Measurements from ENCODE around the gene ARNT2.

The ARNT2 gene

GRCh38 chr15:80468796-80469195 lies 64.6 kb downstream of the ARNT2 start:
- DNase-seq = no peak

GRCh38 chr15:80471881-80472280 lies 67.7 kb downstream of the ARNT2 start:
- no peak for DNase-seq

GRCh38 chr15:80473286-80474223 lies 69.4 kb downstream of the ARNT2 start:
- DNase-seq = no peak

- DNase-seq = no peak
Measured at GRCh38 chr15:80474224-80475215, 70.3 kb downstream of the ARNT2 start.

- DNase-seq = no peak
Measured at GRCh38 chr15:80475572-80475971, 71.4 kb downstream of the ARNT2 start.

GRCh38 chr15:80476036-80476435 lies 71.9 kb downstream of the ARNT2 start:
- DNase-seq = no peak

- DNase-seq = no peak
Measured at GRCh38 chr15:80478075-80478474, 73.9 kb downstream of the ARNT2 start.

GRCh38 chr15:80479191-80479590 lies 75.0 kb downstream of the ARNT2 start:
- no peak for DNase-seq

GRCh38 chr15:80480171-80480811 lies 76.1 kb downstream of the ARNT2 start:
- DNase-seq = no peak

GRCh38 chr15:80480909-80481308 lies 76.7 kb downstream of the ARNT2 start:
- no peak for DNase-seq

GRCh38 chr15:80482696-80483095 lies 78.5 kb downstream of the ARNT2 start:
- no peak for DNase-seq

- DNase-seq = no peak
Measured at GRCh38 chr15:80483725-80484161, 79.6 kb downstream of the ARNT2 start.

GRCh38 chr15:80484333-80484864 lies 80.2 kb downstream of the ARNT2 start:
- DNase-seq = no peak

GRCh38 chr15:80485370-80486164 lies 81.4 kb downstream of the ARNT2 start:
- no peak for DNase-seq

- DNase-seq = no peak
Measured at GRCh38 chr15:80487839-80488390, 83.7 kb downstream of the ARNT2 start.

GRCh38 chr15:80489030-80489594 lies 84.9 kb downstream of the ARNT2 start:
- no peak for DNase-seq

- no peak for DNase-seq
Measured at GRCh38 chr15:80490431-80490990, 86.3 kb downstream of the ARNT2 start.

- no peak for DNase-seq
Measured at GRCh38 chr15:80491163-80491847, 87.1 kb downstream of the ARNT2 start.

- DNase-seq = no peak
Measured at GRCh38 chr15:80492409-80492808, 88.2 kb downstream of the ARNT2 start.

- no peak for DNase-seq
Measured at GRCh38 chr15:80492874-80493273, 88.7 kb downstream of the ARNT2 start.
